C4-2B (cell line): ENCODE results near the gene SIRT5.

Experiments
- H3K27ac ChIP-seq: fragments of 450-650 bp; 2 replicates; pipeline ENCODE4 v1.5.1; 2017
- ZFX ChIP-seq: fragments of 450-650 bp; IDR thresholded peaks from 2 replicates; pipeline ENCODE4 v1.6.1; 2017
- TF ChIP-seq, protein P1 (sequence below): fragments of 450-650 bp; conservative IDR thresholded peaks from 2 replicates; pipeline ENCODE4 v1.5.1; 2017; ENCODE audit warnings: mild to moderate bottlenecking

The SIRT5 gene

DNA sequence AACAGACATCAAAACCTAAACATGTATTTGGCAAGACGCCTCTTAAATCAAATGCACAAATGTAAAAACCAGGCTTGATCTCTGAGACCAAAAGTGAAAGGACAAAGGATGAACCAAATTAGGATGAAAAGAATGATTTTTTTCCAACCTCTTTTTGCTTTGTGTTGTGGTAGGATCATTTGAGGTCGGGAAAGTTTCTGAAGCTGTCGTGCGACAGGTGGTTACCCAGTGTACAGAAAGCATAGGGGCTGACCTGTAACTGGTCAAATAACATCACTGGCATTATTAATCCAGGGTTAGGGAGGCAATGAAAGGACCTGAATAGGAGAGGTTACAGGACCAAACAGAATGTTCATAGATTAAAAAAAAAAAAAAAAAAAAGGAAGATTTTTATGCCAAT, 22.7 kb downstream of the SIRT5 start:
- TF ChIP-seq, protein P1, sequence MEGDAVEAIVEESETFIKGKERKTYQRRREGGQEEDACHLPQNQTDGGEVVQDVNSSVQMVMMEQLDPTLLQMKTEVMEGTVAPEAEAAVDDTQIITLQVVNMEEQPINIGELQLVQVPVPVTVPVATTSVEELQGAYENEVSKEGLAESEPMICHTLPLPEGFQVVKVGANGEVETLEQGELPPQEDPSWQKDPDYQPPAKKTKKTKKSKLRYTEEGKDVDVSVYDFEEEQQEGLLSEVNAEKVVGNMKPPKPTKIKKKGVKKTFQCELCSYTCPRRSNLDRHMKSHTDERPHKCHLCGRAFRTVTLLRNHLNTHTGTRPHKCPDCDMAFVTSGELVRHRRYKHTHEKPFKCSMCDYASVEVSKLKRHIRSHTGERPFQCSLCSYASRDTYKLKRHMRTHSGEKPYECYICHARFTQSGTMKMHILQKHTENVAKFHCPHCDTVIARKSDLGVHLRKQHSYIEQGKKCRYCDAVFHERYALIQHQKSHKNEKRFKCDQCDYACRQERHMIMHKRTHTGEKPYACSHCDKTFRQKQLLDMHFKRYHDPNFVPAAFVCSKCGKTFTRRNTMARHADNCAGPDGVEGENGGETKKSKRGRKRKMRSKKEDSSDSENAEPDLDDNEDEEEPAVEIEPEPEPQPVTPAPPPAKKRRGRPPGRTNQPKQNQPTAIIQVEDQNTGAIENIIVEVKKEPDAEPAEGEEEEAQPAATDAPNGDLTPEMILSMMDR: no peak
- no peak for TF ChIP-seq ZFX
- H3K27ac ChIP-seq: no peak overlapping the region

DNA sequence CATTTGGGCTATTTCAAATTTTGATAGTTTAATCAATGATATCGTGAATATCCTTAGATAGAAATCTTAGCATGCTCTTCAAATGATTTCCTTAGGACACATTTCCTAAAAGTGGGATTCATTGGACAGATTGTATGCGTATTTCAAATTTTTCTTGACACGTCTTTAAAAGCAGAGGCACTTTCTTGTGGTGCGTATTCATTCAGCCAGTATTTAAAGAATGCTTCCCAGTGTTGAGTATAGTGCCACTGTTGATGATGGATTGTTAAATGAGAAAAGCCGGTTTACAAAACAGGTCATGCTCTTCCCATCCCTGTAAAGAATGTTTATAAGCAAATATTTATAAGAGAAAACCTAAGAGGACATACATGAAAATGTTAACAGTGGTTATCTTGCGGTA, 25.6 kb downstream of the SIRT5 start:
- TF ChIP-seq, protein P1: no peak

DNA sequence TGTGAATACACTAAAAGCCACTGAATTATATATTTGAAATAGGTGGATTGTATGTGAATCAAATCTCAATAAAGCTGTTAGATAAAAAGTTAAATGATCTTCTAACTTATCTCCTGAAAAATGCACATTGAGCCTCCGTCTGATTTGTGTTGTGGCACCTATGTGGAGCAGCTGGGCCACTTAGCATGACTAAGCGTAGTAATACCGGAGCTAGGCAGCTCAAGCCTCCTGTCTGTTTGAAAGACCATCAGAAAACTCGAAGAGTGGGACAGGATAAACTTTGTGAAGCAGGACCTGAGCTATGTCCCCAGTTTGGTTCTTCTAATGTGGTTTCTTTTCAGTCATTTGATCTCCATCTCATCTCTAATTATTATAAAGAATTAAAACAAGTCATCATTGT, 29.7 kb downstream of the SIRT5 start:
- no peak overlapping the region for H3K27ac ChIP-seq
- TF ChIP-seq ZFX: no peak
- TF ChIP-seq, protein P1: no peak

More for the DNA sequence above, 25.6 kb downstream of the SIRT5 start:
- no peak overlapping the region for H3K27ac ChIP-seq

DNA sequence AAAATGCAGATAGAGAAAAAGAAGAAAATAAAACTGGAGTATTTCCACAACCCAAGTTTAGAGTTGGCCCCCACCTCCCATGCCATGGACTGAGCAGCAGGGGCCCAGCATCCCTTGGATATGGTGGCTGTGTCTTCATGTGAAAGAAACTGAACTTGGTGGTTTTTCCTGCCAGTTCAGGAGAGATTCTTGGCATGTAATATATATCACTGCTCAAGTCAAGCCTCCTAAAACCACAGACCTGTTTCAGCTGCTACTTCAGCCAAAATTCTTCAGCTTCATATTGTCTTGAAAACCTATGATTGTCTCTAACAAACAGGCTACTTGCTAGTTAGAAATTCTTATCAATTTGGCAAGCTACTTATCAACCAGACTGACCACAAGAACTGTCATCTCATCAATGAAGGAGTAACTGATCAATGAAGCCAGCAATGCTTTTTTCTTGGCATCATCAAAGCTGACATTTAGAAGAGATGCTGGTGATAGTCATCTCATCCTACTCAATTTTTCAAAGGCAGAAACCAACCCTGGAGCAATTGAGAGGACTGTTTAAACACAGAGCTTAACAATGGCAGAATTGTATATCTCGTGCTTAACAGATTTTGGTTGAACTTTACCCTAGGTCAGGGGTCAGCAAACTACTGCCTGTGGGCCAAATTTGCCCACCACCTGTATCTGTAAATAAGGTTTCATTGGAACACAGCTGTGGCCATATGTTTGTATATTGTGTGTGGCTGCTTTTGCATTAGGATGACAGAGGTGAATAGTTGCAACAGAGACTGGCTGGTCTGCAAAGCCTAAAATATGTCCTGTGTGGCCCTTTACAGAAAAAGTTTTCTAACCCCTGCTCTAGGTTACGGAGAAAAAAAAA, 30.4 kb downstream of the SIRT5 start:
- no peak for TF ChIP-seq ZFX
- TF ChIP-seq, protein P1: no peak
- H3K27ac ChIP-seq: no peak overlapping the region

DNA sequence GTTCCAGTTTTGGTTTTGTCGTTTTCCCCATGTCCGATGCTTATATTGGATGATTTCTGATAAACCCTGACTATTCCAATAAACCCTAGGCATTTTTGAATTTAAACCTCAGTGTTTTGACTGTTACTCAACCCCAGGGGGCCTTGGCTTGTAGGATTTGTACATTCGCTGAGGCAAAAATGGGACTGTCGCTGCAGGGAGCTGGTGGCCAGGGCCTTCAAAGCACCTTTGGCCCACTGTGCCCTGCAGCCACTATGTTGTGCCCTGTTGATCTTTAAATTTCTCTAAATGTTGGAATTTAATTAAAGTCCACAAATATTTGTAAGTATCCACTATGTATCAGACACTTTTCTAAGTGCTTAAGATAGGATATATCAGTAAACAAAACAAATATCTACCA, 31.2 kb downstream of the SIRT5 start:
- no peak for TF ChIP-seq ZFX
- TF ChIP-seq, protein P1: no peak
- no peak overlapping the region for H3K27ac ChIP-seq

DNA sequence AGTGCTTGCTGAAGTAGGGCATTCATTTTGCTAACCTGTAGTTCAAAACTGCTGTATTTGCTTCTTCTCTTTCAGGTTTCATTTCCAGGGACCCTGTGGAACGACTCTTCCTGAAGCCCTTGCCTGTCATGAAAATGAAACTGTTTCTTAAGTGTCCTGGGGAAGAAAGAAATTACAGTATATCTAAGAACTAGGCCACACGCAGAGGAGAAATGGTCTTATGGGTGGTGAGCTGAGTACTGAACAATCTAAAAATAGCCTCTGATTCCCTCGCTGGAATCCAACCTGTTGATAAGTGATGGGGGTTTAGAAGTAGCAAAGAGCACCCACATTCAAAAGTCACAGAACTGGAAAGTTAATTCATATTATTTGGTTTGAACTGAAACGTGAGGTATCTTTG, 37.3 kb downstream of the SIRT5 start:
- H3K27ac ChIP-seq: no peak overlapping the region
- TF ChIP-seq ZFX: no peak
- TF ChIP-seq, protein P1: no peak

DNA sequence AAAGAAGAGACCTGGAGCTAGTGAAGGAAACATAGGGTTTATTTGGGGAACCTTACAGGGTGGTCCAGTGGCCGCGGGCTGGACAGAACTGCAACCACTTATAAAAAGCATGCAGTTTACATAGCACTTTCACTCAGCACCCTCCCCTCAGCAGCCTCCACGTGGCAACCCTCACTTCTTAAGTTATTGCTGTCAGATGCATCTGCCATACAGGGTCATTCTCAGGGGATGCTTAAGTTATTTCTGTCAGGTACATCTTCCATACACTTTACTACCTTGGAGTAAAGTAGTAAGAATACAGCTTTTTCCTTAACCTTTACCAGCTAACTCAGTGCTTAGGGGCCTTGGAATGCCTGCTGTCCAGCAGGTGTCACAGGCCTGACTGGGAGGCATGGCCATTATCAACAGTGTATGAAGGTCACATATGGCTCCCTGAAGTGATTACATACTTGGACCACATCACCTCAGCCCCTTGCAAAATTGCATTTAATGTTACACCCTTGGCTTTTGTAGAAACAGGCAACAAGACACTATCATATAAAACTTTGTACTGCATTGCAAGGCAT, 38.7 kb downstream of the SIRT5 start:
- no peak overlapping the region for H3K27ac ChIP-seq
- TF ChIP-seq, protein P1: no peak
